LNCaP clone FGC (cell line): ENCODE data around the gene TEAD3.

ENCODE experiments used
- DNase-seq: peaks from one replicate; pipeline ENCODE4 v3.0.0-alpha.2; 2011; ENCODE audit warnings: low read depth
- H3K4me3 ChIP-seq: 2 replicates; pipeline ENCODE4 v1.5.1; 2011; ENCODE audit warnings: mild to moderate bottlenecking, low read depth, low read length, control low read depth
- TF ChIP-seq, protein P1 (sequence below): IDR thresholded peaks from 2 replicates; pipeline ENCODE4 v1.5.1; 2012; ENCODE audit warnings: mild to moderate bottlenecking; ENCODE audit not compliant: control insufficient read depth, insufficient read depth; ENCODE audit errors: extremely low read depth

Gene TEAD3

DNA sequence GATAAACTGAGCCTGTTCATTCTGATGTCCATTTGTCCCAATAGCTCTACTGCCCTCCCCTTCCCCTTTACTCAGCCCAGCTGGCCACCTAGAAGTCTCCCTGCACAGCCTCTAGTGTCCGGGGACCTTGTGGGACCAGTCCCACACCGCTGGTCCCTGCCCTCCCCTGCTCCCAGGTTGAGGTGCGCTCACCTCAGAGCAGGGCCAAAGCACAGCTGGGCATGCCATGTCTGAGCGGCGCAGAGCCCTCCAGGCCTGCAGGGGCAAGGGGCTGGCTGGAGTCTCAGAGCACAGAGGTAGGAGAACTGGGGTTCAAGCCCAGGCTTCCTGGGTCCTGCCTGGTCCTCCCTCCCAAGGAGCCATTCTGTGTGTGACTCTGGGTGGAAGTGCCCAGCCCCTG, 69.4 kb downstream of the TEAD3 start:
- no peak overlapping the region for H3K4me3 ChIP-seq
- TF ChIP-seq, protein P1, sequence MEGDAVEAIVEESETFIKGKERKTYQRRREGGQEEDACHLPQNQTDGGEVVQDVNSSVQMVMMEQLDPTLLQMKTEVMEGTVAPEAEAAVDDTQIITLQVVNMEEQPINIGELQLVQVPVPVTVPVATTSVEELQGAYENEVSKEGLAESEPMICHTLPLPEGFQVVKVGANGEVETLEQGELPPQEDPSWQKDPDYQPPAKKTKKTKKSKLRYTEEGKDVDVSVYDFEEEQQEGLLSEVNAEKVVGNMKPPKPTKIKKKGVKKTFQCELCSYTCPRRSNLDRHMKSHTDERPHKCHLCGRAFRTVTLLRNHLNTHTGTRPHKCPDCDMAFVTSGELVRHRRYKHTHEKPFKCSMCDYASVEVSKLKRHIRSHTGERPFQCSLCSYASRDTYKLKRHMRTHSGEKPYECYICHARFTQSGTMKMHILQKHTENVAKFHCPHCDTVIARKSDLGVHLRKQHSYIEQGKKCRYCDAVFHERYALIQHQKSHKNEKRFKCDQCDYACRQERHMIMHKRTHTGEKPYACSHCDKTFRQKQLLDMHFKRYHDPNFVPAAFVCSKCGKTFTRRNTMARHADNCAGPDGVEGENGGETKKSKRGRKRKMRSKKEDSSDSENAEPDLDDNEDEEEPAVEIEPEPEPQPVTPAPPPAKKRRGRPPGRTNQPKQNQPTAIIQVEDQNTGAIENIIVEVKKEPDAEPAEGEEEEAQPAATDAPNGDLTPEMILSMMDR = no peak

DNA sequence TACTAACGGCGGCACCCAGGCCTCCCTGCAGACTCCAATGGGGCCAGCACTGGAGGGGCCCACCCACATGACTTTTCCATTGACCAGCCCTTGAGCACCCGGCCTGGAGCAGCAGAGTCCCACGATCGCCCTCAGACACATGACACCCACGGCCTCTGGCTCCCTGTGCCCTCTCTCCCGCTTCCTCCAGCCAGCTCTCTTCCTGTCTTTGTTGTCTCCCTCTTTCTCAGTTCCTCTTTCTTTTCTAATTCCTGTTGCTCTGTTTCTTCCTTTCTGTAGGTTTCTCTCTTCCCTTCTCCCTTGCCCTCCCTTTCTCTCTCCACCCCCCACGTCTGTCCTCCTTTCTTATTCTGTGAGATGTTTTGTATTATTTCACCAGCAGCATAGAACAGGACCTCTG, 70.8 kb downstream of the TEAD3 start:
- H3K4me3 ChIP-seq = no peak overlapping the region
- TF ChIP-seq, protein P1 = no peak
- no peak for DNase-seq

More for the DNA sequence above, 69.4 kb downstream of the TEAD3 start:
- DNase-seq = no peak

DNA sequence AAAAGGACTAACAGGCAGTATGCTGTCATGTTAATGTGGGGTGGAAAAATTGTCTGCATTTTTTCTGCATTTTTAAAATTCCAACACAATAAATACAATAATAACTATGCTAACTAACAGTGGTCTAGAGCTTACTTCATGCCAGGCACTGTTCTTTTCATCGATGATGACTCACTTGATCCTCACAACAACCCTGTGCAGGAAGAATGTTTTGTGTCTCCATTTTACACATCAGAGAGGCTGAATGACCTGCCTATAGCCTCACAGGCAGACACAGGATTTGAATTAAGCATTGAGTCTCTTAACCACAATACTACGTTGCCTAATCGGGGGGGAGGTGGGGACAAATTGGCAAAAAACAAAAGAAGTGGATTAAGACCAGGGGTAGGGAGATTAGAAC, 71.6 kb downstream of the TEAD3 start:
- no peak for DNase-seq
- no peak overlapping the region for H3K4me3 ChIP-seq
- TF ChIP-seq, protein P1 = no peak
